Measurements from ENCODE around the gene FAM168A.

The FAM168A gene

GRCh38 chr11:73382183-73382582 is 215.7 kb downstream of the FAM168A start:
- TF ChIP-seq, protein P1, sequence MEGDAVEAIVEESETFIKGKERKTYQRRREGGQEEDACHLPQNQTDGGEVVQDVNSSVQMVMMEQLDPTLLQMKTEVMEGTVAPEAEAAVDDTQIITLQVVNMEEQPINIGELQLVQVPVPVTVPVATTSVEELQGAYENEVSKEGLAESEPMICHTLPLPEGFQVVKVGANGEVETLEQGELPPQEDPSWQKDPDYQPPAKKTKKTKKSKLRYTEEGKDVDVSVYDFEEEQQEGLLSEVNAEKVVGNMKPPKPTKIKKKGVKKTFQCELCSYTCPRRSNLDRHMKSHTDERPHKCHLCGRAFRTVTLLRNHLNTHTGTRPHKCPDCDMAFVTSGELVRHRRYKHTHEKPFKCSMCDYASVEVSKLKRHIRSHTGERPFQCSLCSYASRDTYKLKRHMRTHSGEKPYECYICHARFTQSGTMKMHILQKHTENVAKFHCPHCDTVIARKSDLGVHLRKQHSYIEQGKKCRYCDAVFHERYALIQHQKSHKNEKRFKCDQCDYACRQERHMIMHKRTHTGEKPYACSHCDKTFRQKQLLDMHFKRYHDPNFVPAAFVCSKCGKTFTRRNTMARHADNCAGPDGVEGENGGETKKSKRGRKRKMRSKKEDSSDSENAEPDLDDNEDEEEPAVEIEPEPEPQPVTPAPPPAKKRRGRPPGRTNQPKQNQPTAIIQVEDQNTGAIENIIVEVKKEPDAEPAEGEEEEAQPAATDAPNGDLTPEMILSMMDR (IDR thresholded peaks at IDR 0.05; ENCODE audit: low read depth, low read length, missing control alignments) = no peak
- Histone ChIP-seq H3K4me3 (ENCODE audit: low read depth, low read length) (no peak overlapping the region), H3K36me3 (replicated peaks) (no peaks in the 10 kb centered on the region), H3K27ac (no peak overlapping the region), H3K27me3 (replicated peaks) (no peaks in the 10 kb centered on the region)
- in situ Hi-C loops (cut with HindIII; ENCODE audit: low pct_ligation_motif_present, low sequenced_read_pairs) = no loop called here
- no peak for DNase-seq

DNA sequence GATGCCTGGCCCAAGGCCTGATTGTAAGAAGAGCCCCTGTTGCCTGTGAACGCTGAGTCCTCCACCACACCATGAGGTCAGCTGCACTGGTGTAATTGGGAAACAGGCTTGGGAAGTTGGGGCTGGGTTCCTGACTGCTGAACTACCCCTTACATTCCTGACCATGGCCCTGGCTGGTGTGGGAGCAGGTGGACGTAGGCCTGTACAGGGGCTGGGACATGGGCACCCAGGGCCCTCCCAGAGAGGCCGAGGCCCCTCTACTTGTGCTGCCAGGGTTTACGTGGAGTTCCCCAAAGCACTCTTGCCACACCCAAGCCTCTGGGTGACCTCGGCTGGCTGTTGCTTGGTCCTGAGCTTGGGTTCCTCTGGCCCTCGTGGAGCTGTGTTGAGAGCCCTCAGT is 216.3 kb downstream of the FAM168A start:
- Histone ChIP-seq H3K4me3 (ENCODE audit: low read depth, low read length) (no peak overlapping the region), H3K36me3 (replicated peaks) (no peaks in the 10 kb centered on the region), H3K27ac (no peak overlapping the region), H3K27me3 (replicated peaks) (no peaks in the 10 kb centered on the region)
- TF ChIP-seq, protein P1 (IDR thresholded peaks at IDR 0.05; ENCODE audit: low read depth, low read length, missing control alignments) = no peak
- no peak for DNase-seq
- in situ Hi-C loops (cut with HindIII; ENCODE audit: low pct_ligation_motif_present, low sequenced_read_pairs) = no loop called here

- Histone ChIP-seq H3K36me3 (replicated peaks) (no peaks in the 10 kb centered on the region), H3K27me3 (replicated peaks) (no peaks in the 10 kb centered on the region), H3K27ac (no peak overlapping the region), H3K4me3 (ENCODE audit: low read depth, low read length) (no peak overlapping the region)
- DNase-seq = no peak
- TF ChIP-seq, protein P1 (IDR thresholded peaks at IDR 0.05; ENCODE audit: low read depth, low read length, missing control alignments) = no peak
- in situ Hi-C loops (cut with HindIII; ENCODE audit: low pct_ligation_motif_present, low sequenced_read_pairs) = no loop called here
Measured at GRCh38 chr11:73380897-73381410, 217.0 kb downstream of the FAM168A start.

DNA sequence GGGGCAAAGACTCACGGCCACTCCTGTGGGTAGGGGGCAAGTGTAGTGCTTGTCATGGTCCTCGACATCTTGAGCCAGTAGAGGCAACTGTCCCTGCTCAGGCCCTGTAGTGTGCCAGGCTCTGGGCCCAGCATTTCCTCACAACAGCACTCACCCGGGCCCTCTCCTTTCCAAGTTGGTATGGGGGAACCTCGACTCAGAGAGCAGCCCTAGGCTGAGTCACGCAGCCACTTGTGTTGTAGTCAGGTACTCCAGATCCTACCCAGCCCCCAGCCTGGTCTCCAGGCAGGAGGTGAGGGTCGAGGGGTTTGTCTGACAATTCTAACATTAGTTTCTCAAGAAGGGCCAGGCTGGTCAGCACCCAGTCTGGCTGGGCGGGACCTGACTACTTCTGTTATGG is 217.6 kb downstream of the FAM168A start:
- TF ChIP-seq, protein P1 (IDR thresholded peaks at IDR 0.05; ENCODE audit: low read depth, low read length, missing control alignments) = no peak
- no peaks in the 10 kb centered on the region for H3K27me3 ChIP-seq (replicated peaks)
- no peak overlapping the region for H3K4me3 ChIP-seq (ENCODE audit: low read depth, low read length)
- no peak overlapping the region for H3K27ac ChIP-seq
- in situ Hi-C loops (cut with HindIII; ENCODE audit: low pct_ligation_motif_present, low sequenced_read_pairs) = no loop called here
- no peaks in the 10 kb centered on the region for H3K36me3 ChIP-seq (replicated peaks)
- DNase-seq = no peak

GRCh38 chr11:73379189-73379880 is 218.6 kb downstream of the FAM168A start:
- DNase-seq = no peak
- no peaks in the 10 kb centered on the region for H3K36me3 ChIP-seq (replicated peaks)
- H3K4me3 ChIP-seq (ENCODE audit: low read depth, low read length) = no peak overlapping the region
- H3K27ac ChIP-seq = no peak overlapping the region
- in situ Hi-C loops (cut with HindIII; ENCODE audit: low pct_ligation_motif_present, low sequenced_read_pairs) = no loop called here
- no peaks in the 10 kb centered on the region for H3K27me3 ChIP-seq (replicated peaks)
- TF ChIP-seq, protein P1 (IDR thresholded peaks at IDR 0.05; ENCODE audit: low read depth, low read length, missing control alignments) = no peak

Data from brain microvascular endothelial cell (primary cell).